CD4-positive, alpha-beta T cell treated with Interleukin-15 for 1 hour (primary cell): ENCODE data around the gene GRIK4.
"Not testable (repeated sequence)": the region's sequence is repeated elsewhere in the genome, so short reads cannot be mapped to it uniquely, and the experiment has no call there.

Experiments used
- DNase-seq: peaks from one replicate; pipeline ENCODE4 v3.0.0-alpha.2; 2020

Gene GRIK4

GRCh38 chr11:120974965-120975364 lies 463.4 kb downstream of the GRIK4 start:
- DNase-seq = no peak

DNA sequence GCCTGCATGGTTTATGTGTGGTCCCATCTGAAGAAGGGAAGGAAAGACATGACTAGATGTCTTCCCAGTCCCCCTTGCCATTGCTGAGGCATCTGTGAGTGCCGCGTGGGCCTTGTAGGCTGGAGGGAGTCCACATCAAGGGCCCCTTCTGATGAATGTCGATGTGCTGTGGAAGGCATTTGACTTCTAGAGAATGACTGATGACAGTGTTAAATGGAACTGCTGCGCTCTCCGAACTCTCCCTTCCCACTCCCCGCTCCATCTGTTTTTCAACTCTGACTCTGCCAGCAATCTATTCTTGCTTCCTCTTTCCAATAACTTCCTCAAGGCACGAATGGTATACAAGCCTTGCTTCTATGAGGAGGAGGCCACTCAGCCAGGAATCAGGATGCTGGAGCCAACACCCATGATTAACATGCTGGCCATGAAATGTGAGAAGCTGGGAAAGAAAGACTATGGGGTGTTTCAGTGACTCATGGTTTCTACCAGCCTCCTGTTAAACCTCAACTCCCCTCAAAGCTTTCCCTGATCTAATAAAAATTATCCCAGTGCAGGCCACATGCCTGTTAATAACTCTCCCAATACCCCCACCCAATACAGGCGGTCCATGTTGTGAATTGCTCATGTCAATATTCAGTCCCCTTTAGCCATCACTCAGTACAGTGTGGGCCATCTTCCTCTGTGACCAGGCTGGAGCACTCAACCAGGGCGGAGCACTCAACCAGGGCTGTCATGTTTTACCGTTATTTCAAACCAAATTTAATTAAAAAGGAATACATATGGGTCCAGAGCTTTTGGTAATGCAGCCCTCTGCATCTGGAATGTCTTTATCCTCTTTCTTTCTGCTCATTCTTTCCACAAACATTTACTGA lies 466.0 kb downstream of the GRIK4 start:
- no peak for DNase-seq

DNA sequence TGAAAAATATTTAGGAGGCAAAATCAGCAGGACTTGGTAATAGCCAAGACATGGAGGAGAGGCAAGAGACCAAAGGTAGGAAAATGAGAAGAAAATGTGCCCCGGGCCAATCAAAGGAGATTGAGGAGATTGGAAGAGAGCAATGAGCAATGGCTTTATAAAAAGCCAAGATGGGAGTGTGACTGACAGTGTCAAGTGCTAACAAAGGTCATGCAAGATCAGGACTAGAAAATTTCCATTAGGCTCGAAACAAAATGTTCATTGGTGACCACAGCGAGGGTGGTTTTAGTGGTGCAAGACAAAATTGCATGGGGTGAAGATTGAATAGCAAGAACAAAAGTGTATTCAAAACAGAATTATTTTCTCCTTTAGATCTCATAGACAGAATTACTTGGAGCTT lies 467.2 kb downstream of the GRIK4 start:
- DNase-seq = no peak

GRCh38 chr11:120985718-120986569 lies 474.4 kb downstream of the GRIK4 start:
- DNase-seq = peak; percentile 20

DNA sequence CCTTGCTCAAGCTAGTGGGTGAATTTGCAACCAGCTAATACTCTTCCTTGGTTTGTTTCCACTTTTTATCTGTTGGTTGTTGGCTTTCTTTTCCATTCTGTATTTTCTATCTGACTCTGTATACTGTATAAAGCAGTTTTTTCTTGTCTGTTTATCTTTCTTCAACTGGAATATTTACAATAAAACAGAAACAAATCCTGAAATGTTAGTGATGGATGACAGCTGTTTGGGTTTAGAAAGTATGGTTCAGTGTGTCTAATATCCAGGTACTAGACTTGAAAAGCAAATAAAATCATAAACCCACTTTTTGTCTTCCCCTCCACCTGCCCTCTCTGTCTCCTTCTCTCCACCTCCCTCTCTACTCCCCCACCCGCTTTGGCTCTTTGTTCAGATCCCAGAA lies 477.1 kb downstream of the GRIK4 start:
- no peak for DNase-seq

DNA sequence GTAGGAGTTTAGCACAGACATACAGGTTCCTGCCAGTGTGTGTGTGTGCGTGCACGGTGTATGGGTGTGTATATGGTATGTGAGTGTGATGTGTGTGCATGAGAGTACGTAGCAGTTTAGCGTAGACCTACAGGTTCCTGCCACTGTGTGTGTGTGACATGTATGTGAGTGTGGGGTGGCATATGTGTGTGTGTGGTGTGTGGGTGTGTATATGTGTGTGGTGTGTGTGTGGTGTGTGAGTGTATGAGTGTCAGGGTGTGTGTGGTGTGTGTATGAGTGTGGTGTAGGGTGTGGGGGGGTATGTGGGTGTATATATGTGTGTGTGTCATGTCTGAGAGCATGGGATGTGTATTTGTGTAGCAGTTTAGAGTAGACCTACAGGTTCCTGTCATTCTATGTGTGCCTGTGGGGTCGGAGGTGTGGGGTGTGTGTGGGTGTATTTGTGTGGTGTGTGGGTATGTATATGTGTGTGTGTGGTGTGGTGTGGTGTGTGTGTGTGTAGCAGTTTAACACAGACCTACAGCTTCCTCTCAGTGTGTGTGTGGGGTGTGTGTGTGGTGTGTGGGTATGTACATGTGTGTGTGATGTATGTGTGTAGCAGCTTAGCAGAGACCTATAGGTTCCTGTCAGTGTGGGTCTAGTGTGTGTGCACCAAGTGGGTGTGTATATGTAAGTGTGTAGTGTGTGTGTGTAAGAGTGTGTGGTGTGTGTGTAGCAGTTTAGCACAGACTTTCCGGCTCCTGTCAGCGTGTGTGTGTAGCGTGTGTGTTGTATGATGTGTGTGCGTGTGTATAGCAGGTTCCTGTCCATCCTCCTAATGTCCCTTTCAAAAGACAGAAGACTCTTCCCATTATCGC lies 480.5 kb downstream of the GRIK4 start:
- no peak for DNase-seq

GRCh38 chr11:120994091-120994859 lies 482.7 kb downstream of the GRIK4 start:
- no peak for DNase-seq

DNA sequence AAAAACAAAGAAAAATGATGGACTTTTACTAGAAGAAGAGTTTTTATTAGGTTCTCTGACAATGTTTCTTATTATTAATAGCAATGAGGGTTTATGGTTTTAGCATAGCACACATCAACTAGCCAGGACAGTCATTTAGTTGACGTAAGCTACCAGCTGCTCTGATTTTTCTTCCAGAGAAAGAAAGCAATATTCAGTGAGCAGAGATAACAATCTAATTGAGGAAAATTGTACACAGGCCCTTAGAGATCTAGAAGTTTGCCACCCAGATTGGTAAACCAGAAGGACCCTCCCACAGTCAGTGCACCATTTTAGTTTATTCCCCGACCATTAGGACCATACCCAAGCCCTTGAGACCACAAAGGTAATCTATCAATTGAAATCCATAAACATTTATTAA lies 483.6 kb downstream of the GRIK4 start:
- DNase-seq = no peak

GRCh38 chr11:120996973-120997372 lies 485.4 kb downstream of the GRIK4 start:
- no peak for DNase-seq

DNA sequence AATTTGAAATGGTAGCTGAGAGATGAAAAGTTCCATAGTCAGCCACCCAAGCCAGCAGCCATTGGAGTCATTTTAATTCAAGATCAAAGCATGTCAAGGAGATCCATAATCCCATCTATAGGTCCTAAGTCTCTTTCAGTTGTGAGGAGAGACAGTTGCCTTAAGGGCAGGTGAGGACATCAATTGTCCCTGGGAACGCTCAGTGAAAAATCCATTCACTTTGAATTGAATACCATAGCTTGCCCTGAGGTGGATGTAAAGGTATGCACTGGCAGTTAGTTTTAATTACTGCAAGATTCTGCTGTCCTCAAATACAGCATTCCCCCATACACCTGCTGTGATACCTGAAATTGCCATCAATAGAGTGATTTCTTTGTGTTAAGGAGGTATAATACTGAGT lies 487.0 kb downstream of the GRIK4 start:
- no peak for DNase-seq

DNA sequence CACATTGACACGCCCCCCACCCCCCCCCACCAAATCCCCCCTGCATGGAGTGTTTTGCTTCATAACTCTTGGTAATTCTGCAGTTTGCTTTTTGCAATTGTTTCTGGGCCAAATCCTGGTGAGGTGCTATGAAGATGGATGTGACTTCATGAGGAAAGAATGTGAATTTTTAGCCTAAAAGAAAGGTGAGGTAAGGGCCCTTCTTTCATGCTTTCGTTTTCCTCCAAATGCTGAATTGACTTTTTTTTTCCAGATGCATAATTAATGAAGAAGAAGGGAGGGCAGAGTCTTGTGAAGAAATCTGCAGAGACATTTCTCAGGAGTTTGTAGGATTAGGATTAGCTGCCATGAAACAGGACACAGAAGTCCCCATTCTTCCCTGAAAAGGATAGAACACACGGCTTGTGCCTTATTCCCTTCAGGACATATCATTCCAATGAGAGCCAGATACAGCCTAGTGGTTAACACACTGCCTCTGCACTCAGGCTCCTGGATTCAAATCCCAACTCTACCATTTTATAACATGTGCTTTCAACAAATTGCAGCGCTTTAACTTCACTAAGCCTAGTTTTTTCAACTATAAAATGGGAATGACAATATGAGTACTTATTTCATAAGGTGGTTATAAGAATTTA lies 492.8 kb downstream of the GRIK4 start:
- DNase-seq = no peak

GRCh38 chr11:121006922-121007321 lies 495.4 kb downstream of the GRIK4 start:
- DNase-seq = no peak

DNA sequence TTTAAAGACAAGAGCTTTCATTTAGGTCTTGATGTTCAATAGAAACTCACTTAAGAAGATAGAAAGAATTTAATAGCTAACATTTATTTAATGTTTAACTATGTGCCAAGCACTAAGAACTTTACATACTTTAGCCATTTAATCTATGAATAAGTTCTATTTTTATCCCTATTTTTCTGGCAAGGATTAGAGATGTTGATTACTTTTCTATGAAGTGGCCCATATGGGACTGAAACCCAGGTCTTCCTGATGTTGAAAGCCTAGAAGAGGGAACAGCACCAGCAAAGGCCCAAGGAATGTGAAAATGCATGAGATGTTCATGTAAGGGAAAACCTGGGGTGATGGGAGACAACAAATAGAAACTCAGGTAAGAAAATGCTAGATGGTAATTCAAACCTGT lies 497.0 kb downstream of the GRIK4 start:
- no peak for DNase-seq

GRCh38 chr11:121012091-121012490 lies 500.5 kb downstream of the GRIK4 start:
- DNase-seq = no peak

- no peak for DNase-seq
Measured at GRCh38 chr11:121018746-121019145, 507.2 kb downstream of the GRIK4 start.

DNA sequence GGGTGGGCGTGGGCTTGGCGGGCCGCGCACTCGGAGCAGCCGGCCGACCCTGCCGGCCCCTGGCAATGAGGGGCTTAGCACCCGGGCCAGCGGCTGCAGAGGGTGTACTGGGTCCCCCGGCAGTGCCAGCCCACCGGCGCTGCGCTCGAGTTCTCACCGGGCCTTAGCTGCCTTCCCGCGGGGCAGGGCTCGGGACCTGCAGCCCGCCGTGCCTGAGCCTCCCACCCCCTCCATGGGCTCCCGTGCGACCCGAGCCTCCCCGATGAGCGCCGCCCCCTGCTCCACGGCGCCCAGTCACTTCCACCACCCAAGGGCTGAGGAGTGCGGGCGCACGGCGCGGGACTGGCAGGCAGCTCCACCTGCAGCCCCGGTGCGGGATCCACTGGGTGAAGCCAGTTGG lies 510.2 kb downstream of the GRIK4 start:
- DNase-seq = not testable (repeated sequence)

DNA sequence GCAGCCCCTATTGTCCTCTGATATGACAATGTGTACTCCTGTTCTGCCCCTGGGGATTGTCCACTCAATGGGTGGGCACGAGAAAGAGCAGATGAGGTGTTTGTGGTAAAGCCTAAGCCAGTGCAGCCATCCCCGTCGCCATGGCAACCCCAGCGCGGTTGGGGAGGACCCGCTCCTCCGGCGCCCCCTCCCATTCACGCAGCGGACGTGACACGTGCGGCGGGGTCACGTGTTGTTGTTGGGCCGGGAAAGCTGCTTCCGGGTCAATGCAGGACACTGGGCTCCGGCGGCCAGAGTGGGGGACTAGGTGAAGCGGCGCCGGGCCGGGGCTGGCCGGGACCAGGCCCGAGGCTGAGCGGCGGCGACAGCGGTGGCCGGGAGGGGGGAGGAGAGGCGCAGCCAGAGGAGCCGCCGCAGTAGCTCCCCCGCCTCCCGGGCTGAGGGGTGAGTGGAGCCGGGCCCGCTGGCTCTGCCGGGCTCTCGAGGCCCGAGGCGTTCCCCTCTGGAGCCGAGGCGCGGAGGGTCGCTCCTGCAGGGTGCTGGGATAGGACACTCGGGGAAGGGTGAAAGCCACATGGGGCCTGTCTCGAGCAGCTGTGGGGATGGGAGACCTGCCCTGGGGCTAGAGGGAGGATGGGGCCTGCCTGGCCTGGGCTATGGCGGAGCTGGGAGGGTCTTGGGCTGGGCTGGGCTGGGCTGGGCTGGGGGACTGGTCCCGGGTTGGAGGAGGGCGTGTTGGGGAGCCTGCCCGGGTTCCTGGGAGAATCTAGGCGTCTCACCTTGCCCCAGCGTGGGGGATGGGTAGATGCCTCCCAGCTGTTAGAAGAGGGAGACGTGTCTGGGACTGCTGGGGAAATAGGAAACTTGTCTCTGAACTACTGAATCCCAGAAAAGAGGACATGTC lies 512.6 kb downstream of the GRIK4 start, which contains the start of gene TBCEL:
Gene TBCEL, plus strand, starts transcription at position 255 of the 904 bp plus-strand sequence. CDS start 21,589 bp downstream, outside the sequence.
- DNase-seq = peak; percentile 90

- no peak for DNase-seq
Measured at GRCh38 chr11:121024989-121025388, 513.4 kb downstream of the GRIK4 start.

DNA sequence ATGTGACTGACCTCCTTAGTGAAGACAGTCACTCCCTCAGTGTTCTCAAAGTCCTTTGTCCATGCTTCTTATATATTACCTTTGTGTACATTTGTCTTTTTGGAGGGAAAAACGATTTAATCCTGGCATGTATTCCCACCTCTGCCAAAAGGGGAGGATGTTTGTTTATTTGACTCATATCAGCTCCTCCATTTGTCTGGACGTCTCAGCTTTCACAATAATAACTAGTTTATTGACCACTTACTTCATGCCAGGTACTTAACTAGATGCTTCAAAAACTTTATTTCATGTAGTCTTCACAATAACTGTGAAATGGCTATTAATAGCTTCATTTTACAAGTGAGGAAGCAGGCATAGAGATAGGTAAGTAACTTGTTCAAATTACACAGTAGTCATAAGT lies 517.6 kb downstream of the GRIK4 start:
- DNase-seq = no peak

DNA sequence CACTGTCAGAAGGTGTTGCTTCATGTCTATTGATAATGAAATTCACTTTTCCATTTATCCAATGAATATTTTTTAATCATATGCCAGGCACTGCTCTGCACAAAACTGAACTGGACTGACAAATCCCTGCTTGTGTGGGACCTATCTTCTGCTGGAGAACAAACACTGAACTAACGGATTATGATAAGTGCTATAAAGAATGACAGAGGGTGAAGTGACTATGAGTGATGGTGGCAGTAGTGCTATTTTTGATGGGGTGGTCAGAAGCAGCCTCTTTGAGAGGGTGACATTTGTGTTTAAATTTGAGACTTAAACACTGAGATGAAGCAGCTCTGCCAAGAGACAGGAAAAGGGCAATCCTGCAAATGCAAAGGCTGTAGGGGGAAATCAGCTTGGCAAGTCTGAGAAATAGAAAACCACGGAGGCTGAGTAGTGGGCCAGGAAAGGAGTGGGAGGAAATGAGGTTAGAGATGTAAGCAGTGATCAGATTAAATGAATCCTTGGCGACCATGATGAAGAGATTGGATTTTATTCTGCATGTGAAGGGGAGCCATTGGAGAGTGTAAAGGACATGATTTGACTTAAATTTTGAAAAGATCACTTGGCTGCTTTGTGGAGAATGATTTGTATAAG lies 518.4 kb downstream of the GRIK4 start:
- DNase-seq = no peak
